B cell (primary cell): ENCODE data around the gene PPP1R13B. TPM values are rescaled to one million over a fixed set of nuclear protein-coding genes. Genes with fewer than 3 reads are reported as not detected.

Experiments
- ATAC-seq: fragments of 200-7000 bp; cut with Tn5 transposase; one replicate; pipeline ENCODE4 v1.10.0; 2021; ENCODE audit warnings: low read depth, mild to moderate bottlenecking, moderate number of reproducible peaks, moderate library complexity
- CTCF ChIA-PET: fragments of 350-600 bp; sonication (Branson Sonifier 250); formaldehyde crosslinking; loops from one replicate; lab custom pipeline; 2021; ENCODE audit warnings: antibody characterized with exemption, inconsistent platforms; lab: Charles Lee
- POLR2A ChIA-PET: fragments of 350-600 bp; sonication (Branson Sonifier 250); formaldehyde crosslinking; loops from one replicate; lab custom pipeline; 2021; ENCODE audit warnings: antibody characterized with exemption; lab: Charles Lee
- DNase-seq: peaks from one replicate; pipeline ENCODE4 v3.0.0; 2013
- H2AFZ ChIP-seq: 2 replicates; pipeline ENCODE4 v1.6.1; 2012; ENCODE audit warnings: mild to moderate bottlenecking, low read depth, low read length; ENCODE audit not compliant: insufficient read depth, poor library complexity, severe bottlenecking
- H3K27ac ChIP-seq, 2 donors: 1 replicate in 1 of 2; 2 replicates in 1 of 2; pipeline ENCODE4 v1.5.1; 2012 to 2013; ENCODE audit warnings: low read length in 2 of 2, mild to moderate bottlenecking in 2 of 2, moderate library complexity in 1 of 2
- H3K27me3 ChIP-seq, 4 experiments: fragments of 200-600 bp in 1 of 4; sonication (generic) in 1 of 4; replicated peaks in 1 of 4; 1 replicate in 2 of 4; 2 replicates in 2 of 4; pipeline versions ENCODE4 v1.6.1 to v1.7.0; 2013 to 2016; ENCODE audit warnings: low read length in 3 of 4, mild to moderate bottlenecking in 2 of 4, mixed read lengths in 1 of 4, moderate library complexity in 1 of 4; ENCODE audit not compliant: insufficient read depth in 4 of 4, control insufficient read depth in 3 of 4; ENCODE audit errors: control extremely low read depth in 1 of 4
- H3K36me3 ChIP-seq, 2 experiments: replicated peaks in 1 of 2; 1 replicate in 1 of 2; 2 replicates in 1 of 2; pipeline versions ENCODE4 v1.6.1 to v1.7.1; 2013; ENCODE audit warnings: low read length in 1 of 2; ENCODE audit not compliant: insufficient read depth in 2 of 2, control insufficient read depth in 1 of 2; ENCODE audit errors: control extremely low read depth in 1 of 2, extremely low read depth in 1 of 2
- H3K4me1 ChIP-seq, 2 donors: fragments of 200-600 bp in 1 of 2; sonication (generic) in 1 of 2; 1 replicate in 1 of 2; 2 replicates in 1 of 2; pipeline versions ENCODE4 v1.5.1 to v1.6.1; 2013 to 2017; ENCODE audit warnings: low read length in 2 of 2; ENCODE audit not compliant: control insufficient read depth in 2 of 2, insufficient read depth in 2 of 2
- H3K4me2 ChIP-seq: replicated peaks from 2 replicates; pipeline ENCODE3; 2012; ENCODE audit warnings: mild to moderate bottlenecking, low read depth, low read length; ENCODE audit not compliant: poor library complexity, severe bottlenecking
- H3K4me3 ChIP-seq, 5 experiments: fragments of 200-600 bp in 1 of 5; sonication (generic) in 1 of 5; 1 replicate in 3 of 5; 2 replicates in 2 of 5; pipeline versions ENCODE4 v1.5.1 to v1.7.0; 2011 to 2016; ENCODE audit warnings: low read length in 4 of 5, mild to moderate bottlenecking in 4 of 5, low read depth in 2 of 5, control low read depth in 1 of 5, moderate library complexity in 1 of 5; ENCODE audit not compliant: insufficient read depth in 1 of 5; ENCODE audit errors: control extremely low read depth in 1 of 5, extremely low read depth in 1 of 5
- H3K79me2 ChIP-seq: fragments of 200-600 bp; sonication (generic); one replicate; pipeline ENCODE4 v1.6.0; 2016; ENCODE audit warnings: low read length; ENCODE audit not compliant: control insufficient read depth, insufficient read depth
- H3K9ac ChIP-seq: fragments of 200-600 bp; sonication (generic); 2 replicates; pipeline ENCODE4 v1.6.1; 2017; ENCODE audit warnings: mild to moderate bottlenecking, low read length, moderate library complexity
- H3K9me3 ChIP-seq, 3 donors: one replicate each; pipeline versions ENCODE4 v1.6.1 to v1.7.1; 2013; ENCODE audit warnings: low read length in 2 of 3; ENCODE audit not compliant: control insufficient read depth in 2 of 3, insufficient read depth in 1 of 3; ENCODE audit errors: control extremely low read depth in 1 of 3
- H4K20me1 ChIP-seq: 2 replicates; pipeline ENCODE4 v1.6.0; 2012; ENCODE audit warnings: mild to moderate bottlenecking, low read length; ENCODE audit not compliant: insufficient read depth, control insufficient read depth, poor library complexity, severe bottlenecking
- H3K27ac Mint-ChIP-seq: one replicate; pipeline ENCODE4 v1.8.0; 2021; ENCODE audit warnings: mixed read lengths
- H3K27me3 Mint-ChIP-seq: one replicate; pipeline ENCODE4 v1.8.0; 2021; ENCODE audit warnings: mixed read lengths
- H3K4me1 Mint-ChIP-seq: one replicate; pipeline ENCODE4 v1.8.0; 2021; ENCODE audit warnings: mixed read lengths
- H3K4me3 Mint-ChIP-seq: one replicate; pipeline ENCODE4 v1.8.0; 2021; ENCODE audit warnings: mixed read lengths
- H3K9me3 Mint-ChIP-seq: one replicate; pipeline ENCODE4 v1.8.0; 2022; ENCODE audit warnings: mixed read lengths; ENCODE audit not compliant: insufficient read depth
- CTCF ChIP-seq: fragments of 200-600 bp; IDR thresholded peaks from one replicate; pipeline ENCODE4 v1.8.0; 2022; ENCODE audit warnings: antibody characterized with exemption, mild to moderate bottlenecking
- EZH2 ChIP-seq: IDR thresholded peaks from 2 replicates; pipeline ENCODE4 v1.6.1; 2012; ENCODE audit warnings: borderline replicate concordance, low read depth, mild to moderate bottlenecking, moderate library complexity, low read length; ENCODE audit not compliant: insufficient read depth, poor library complexity, severe bottlenecking
- WGBS: methylation state at CpG from one replicate; pipeline ENCODE4 v1.1.5; 2013; ENCODE audit warnings: missing lambda C conversion rate; ENCODE audit not compliant: insufficient coverage; 5-methylcytosine and 5-hydroxymethylcytosine counted together
- intact Hi-C: fragments of 100-400 bp; cut with micrococcal nuclease; formaldehyde crosslinking; loops from one replicate; pipeline ENCODE4 v1.10.0; 2022
- polyA plus RNA-seq: library from polyadenylated mRNA; depleted of rRNA; stranded (reverse); fragments of >200 nt; gene quantifications from 2 replicates; pipeline ENCODE4 v1.2.3, GENCODE V29; 2012
- total RNA-seq, 2 donors: library from RNA; stranded (reverse); fragments of 120-200 nt in 1 of 2; gene quantifications; 1 replicate in 1 of 2; 2 replicates in 1 of 2; pipeline versions ENCODE4 v1.2.3 to v1.2.4, GENCODE V29; 2013 to 2022

The PPP1R13B gene
- total and polyA plus RNA-seq, 2 donors (not counting 1 experiment from before 2014, with no cell fraction given), result 10.1 to 27.7 TPM

DNA sequence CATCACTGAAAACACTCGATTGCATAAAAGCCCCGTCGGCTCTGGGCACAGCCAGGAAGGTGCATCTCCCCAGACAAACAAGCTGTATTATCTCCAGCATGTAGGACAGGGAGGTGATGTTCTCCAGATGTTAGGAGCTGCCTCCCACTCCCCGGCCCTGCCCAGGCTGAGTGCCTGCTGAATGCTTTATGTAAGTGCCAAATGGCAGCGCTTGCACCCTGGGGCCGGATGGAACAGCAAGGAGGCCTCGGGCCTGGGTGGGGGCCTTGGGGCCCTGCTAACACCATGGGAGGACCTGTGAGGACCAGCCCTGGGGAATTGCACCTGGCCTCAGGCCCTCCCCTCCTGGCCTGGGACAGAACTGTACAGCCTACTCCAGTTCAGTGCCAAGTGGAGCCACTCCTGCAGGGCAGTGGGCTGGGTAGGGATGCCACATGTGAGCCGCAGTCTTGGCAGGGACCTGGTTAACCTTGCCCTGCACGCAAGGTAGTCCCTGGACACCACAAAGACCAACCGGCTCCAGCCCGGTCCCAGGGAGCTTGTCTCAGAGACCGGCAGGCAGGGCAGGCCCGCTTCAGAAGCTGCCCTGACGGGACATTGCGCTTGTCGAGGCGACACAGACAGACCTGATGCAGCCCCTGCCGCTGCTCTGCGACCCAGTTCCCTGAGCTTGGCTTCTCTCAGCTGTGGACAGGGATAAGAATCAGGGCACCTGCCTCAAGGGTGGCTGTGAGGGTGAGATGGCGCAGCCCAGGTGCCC lies 35.3 kb upstream of the PPP1R13B start:
- ChIA-PET POLR2A (no interaction called here), CTCF (no interaction called here)
- no peak overlapping the region for H3K4me3 ChIP-seq
- peaks cover 6 to 15% of the 10 kb centered on the region in 2 donors for H3K4me1 ChIP-seq
- DNase-seq (no peak), ATAC-seq (no peak)
- H3K4me3 Mint-ChIP-seq, result no peak overlapping the region
- H3K27me3 ChIP-seq, result peaks cover 0 to 30% (median 3%) of the 10 kb centered on the region in 4 experiments
- no peaks in the 10 kb centered on the region for H3K36me3 ChIP-seq
- H3K4me1 Mint-ChIP-seq, result peaks cover 9% of the 10 kb centered on the region
- H3K27ac ChIP-seq, result no peak overlapping the region
- H3K4me2 ChIP-seq, result no peak overlapping the region
- TF ChIP-seq CTCF (no peak), EZH2 (no peak)
- H3K79me2 ChIP-seq, result no peaks in the 10 kb centered on the region
- no peaks in the 10 kb centered on the region for H3K9me3 ChIP-seq
- 92% methylated on average over 20 of the region's 20 CpGs for WGBS
- no peak overlapping the region for H3K27ac Mint-ChIP-seq
- H3K9ac ChIP-seq, result no peak overlapping the region
- peaks cover 11% of the 10 kb centered on the region for H3K27me3 Mint-ChIP-seq
- intact Hi-C loops, result no loop called here
- H3K9me3 Mint-ChIP-seq, result no peaks in the 10 kb centered on the region
- H2AFZ ChIP-seq, result no peak overlapping the region
- no peaks in the 10 kb centered on the region for H4K20me1 ChIP-seq
